ENCODE results near the gene TMPRSS13. TPM values are rescaled to one million over a fixed set of nuclear protein-coding genes. Genes with fewer than 3 reads are reported as not detected.

The TMPRSS13 gene
- total RNA-seq, 4 donors from 2014 or later: 0.13 to 0.67 (median 0.31) TPM; not detected in 1

DNA sequence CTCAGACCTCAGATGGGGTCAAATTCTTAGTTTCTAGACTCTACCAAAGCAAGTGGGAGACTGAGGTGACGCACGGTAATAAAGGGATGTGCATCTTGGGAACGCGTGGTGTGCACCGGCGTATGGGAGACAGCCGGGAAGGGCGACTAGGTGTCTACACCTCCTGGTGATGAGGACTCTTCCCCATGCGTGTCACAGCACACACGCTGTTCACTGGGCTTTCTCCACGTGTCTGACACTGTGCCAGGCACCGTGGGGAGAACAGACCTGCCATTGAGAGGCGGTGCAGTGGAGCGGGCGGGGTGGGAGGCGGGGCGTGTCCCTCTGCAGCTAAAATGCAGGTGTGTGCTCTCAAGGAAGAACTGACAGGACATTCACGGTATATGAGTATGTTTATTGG lies 58.0 kb downstream of the TMPRSS13 start:
- TF ChIP-seq EP300 (IDR thresholded peaks at IDR 0.05): no peak
- TF ChIP-seq POLR2AphosphoS5 (IDR thresholded peaks at IDR 0.05): no peak
- TF ChIP-seq POLR2A (IDR thresholded peaks at IDR 0.05): no peak
- TF ChIP-seq, protein P1, sequence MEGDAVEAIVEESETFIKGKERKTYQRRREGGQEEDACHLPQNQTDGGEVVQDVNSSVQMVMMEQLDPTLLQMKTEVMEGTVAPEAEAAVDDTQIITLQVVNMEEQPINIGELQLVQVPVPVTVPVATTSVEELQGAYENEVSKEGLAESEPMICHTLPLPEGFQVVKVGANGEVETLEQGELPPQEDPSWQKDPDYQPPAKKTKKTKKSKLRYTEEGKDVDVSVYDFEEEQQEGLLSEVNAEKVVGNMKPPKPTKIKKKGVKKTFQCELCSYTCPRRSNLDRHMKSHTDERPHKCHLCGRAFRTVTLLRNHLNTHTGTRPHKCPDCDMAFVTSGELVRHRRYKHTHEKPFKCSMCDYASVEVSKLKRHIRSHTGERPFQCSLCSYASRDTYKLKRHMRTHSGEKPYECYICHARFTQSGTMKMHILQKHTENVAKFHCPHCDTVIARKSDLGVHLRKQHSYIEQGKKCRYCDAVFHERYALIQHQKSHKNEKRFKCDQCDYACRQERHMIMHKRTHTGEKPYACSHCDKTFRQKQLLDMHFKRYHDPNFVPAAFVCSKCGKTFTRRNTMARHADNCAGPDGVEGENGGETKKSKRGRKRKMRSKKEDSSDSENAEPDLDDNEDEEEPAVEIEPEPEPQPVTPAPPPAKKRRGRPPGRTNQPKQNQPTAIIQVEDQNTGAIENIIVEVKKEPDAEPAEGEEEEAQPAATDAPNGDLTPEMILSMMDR (IDR thresholded peaks at IDR 0.05): no peak
- ATAC-seq: no peak
- Histone ChIP-seq H3K4me3 (no peak overlapping the region), H3K4me1 (peaks cover 0 to 88% (median 19%) of the 10 kb centered on the region in 3 donors), H3K27me3 (no peaks in the 10 kb centered on the region), H3K27ac (peak overlapping the region in 1 of 4 donors; percentile 87), H3K36me3 (no peaks in the 10 kb centered on the region), H3K9me3 (no peaks in the 10 kb centered on the region)
- 75 to 83% methylated on average over 7 to 13 of the region's 18 CpGs for WGBS, 2 donors (ENCODE audit: low coverage in 1 of 2)

DNA sequence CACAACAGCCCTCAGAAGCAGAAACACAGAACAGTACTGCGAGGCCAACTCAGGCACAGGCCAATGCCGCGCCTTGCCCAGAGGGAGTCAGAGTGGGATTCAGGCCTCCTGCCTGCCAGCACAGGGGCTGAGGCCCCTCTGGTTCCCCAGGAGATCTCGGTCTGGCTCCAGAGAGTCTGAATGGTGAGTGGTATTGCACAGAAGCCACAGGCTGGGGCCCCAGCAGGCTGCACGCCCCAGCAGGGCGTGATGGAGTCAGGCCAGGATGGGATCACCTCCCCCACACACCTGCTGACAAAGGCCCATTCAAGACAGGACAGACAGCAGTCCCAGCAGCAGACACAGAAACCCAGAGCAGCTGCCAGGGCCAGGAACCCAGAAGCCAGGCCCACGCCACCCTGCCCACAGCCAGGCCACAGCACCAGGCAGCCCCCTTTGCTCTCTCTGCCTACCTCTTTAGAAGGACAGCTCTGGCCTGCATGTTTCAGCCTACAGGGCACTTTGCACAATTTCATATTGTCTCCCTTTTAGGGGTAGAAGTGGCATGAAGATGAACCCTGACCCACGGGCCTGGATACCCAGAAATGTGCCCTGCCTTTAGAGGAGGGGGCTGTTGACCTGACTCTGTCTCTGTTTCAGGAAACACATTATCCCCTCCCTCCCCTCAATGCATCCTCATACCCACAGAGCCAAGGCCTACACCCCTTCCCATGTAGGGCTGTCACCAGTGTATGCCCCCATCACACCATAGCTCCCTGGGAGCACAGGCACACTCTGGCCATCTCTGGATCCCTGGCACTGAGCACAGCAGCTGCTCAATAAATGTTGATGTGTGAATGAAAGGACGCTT lies 58.9 kb downstream of the TMPRSS13 start:
- no peak for ATAC-seq
- TF ChIP-seq, protein P1 (IDR thresholded peaks at IDR 0.05): no peak
- H3K4me1 ChIP-seq: peaks cover 0 to 80% (median 19%) of the 10 kb centered on the region in 3 donors
- no peaks in the 10 kb centered on the region for H3K9me3 ChIP-seq
- no peak overlapping the region for H3K4me3 ChIP-seq
- WGBS, 2 donors (ENCODE audit: low coverage in 1 of 2): 83% methylated on average over 1 of the region's 9 CpGs; no CpG with 5 or more reads in 1 of the 2 donors
- no peaks in the 10 kb centered on the region for H3K27me3 ChIP-seq
- H3K36me3 ChIP-seq: no peaks in the 10 kb centered on the region
- H3K27ac ChIP-seq: peak overlapping the region in 3 of 4 donors; percentile 11 to 65 (median 61)

- no peak for ATAC-seq
- H3K4me3 ChIP-seq: no peak overlapping the region
- peaks cover 0 to 73% (median 15%) of the 10 kb centered on the region in 3 donors for H3K4me1 ChIP-seq
- no peaks in the 10 kb centered on the region for H3K9me3 ChIP-seq
- H3K36me3 ChIP-seq: no peaks in the 10 kb centered on the region
- peak overlapping the region in 3 of 4 donors; percentile 11 to 65 (median 61) for H3K27ac ChIP-seq
- no peaks in the 10 kb centered on the region for H3K27me3 ChIP-seq
- WGBS, 2 donors (ENCODE audit: low coverage in 1 of 2): 21 to 60% methylated on average over 1 to 4 of the region's 4 CpGs
- TF ChIP-seq EP300 (IDR thresholded peaks at IDR 0.05): no peak
- TF ChIP-seq, protein P1 (IDR thresholded peaks at IDR 0.05): no peak
- no peak for TF ChIP-seq POLR2AphosphoS5 (IDR thresholded peaks at IDR 0.05)
- no peak for TF ChIP-seq POLR2A (IDR thresholded peaks at IDR 0.05)
Observed at GRCh38 chr11:117869604-117870003, 59.6 kb downstream of the TMPRSS13 start.

DNA sequence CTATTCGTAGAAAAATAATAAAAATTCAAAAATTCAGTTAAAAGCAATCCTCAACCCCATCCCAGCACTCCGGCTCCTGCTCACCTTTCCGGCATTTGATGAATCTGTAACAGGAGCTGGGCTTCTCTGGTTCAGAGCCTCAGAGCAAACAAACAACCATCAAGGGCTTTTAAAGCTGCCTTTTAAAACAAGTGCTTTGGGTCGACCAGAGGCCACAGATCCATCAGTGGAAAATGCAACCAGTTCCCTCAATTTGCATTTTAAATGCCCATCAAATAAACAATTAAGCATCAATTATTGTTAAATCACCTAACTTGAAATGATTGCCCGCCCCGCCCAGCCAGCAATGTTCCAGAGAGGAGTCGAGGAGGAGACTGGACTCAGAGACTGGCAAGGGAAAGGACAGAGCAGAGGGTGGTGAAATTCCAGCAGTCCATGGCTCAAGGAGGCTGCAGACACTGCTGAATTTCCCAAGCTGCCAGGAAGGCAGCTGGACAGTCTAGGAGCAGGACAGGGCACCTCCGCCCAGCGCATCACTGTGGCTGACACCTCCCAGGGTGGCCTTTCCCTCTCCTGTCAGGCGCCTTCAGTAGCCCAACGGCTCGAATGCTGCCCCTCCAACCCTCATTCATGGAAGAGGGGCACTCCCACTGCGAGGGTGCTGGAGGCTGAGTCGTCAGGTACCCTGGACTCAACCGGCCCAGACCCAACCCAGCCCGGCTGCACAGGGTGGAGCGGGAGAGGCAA lies 60.2 kb downstream of the TMPRSS13 start:
- Histone ChIP-seq H3K27ac (peak overlapping the region in 2 of 4 donors; percentile 61 to 65), H3K27me3 (no peaks in the 10 kb centered on the region), H3K4me1 (peaks cover 0 to 66% (median 14%) of the 10 kb centered on the region in 3 donors), H3K9me3 (no peaks in the 10 kb centered on the region), H3K36me3 (no peaks in the 10 kb centered on the region), H3K4me3 (no peak overlapping the region)
- 78 to 89% methylated on average over 6 to 8 of the region's 17 CpGs for WGBS, 2 donors (ENCODE audit: low coverage in 1 of 2)
- no peak for TF ChIP-seq POLR2AphosphoS5 (IDR thresholded peaks at IDR 0.05)
- TF ChIP-seq EP300 (IDR thresholded peaks at IDR 0.05): no peak
- no peak for TF ChIP-seq POLR2A (IDR thresholded peaks at IDR 0.05)
- TF ChIP-seq, protein P1 (IDR thresholded peaks at IDR 0.05): no peak
- ATAC-seq: no peak

All from gastroesophageal sphincter (tissue), 4 donors.